ENCODE results near the gene HOXB6. TPM values are rescaled to one million over a fixed set of nuclear protein-coding genes. Genes with fewer than 3 reads are reported as not detected.

Gene HOXB6
- total RNA-seq, 4 donors from 2014 or later, result 0.54 to 4.2 (median 1.3) TPM

GRCh38 chr17:48613862-48614694 is 9.3 kb upstream of the HOXB6 start:
- intact Hi-C loops (cut with DNase I), result loop anchor here (10.0 kb wide), 1 partner anchor 279 kb away; no protein-coding TSS in a partner anchor
- 6 to 9% methylated on average over 27 to 37 of the region's 55 CpGs for WGBS, 2 donors
- H3K4me1 ChIP-seq, result peaks cover 13 to 41% of the 10 kb centered on the region in 2 donors
- TF ChIP-seq, protein P1, sequence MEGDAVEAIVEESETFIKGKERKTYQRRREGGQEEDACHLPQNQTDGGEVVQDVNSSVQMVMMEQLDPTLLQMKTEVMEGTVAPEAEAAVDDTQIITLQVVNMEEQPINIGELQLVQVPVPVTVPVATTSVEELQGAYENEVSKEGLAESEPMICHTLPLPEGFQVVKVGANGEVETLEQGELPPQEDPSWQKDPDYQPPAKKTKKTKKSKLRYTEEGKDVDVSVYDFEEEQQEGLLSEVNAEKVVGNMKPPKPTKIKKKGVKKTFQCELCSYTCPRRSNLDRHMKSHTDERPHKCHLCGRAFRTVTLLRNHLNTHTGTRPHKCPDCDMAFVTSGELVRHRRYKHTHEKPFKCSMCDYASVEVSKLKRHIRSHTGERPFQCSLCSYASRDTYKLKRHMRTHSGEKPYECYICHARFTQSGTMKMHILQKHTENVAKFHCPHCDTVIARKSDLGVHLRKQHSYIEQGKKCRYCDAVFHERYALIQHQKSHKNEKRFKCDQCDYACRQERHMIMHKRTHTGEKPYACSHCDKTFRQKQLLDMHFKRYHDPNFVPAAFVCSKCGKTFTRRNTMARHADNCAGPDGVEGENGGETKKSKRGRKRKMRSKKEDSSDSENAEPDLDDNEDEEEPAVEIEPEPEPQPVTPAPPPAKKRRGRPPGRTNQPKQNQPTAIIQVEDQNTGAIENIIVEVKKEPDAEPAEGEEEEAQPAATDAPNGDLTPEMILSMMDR (IDR thresholded peaks at IDR 0.05), result no peak
- no peak for TF ChIP-seq POLR2A (IDR thresholded peaks at IDR 0.05)
- H3K27me3 ChIP-seq, result peaks cover 92% of the 10 kb centered on the region
- no peaks in the 10 kb centered on the region for H3K36me3 ChIP-seq
- no peak overlapping the region for H3K27ac ChIP-seq
- H3K9me3 ChIP-seq, result no peaks in the 10 kb centered on the region
- H3K4me3 ChIP-seq (replicated peaks in 1 of 3), result no peak overlapping the region
- DNase-seq, result no peak

DNA sequence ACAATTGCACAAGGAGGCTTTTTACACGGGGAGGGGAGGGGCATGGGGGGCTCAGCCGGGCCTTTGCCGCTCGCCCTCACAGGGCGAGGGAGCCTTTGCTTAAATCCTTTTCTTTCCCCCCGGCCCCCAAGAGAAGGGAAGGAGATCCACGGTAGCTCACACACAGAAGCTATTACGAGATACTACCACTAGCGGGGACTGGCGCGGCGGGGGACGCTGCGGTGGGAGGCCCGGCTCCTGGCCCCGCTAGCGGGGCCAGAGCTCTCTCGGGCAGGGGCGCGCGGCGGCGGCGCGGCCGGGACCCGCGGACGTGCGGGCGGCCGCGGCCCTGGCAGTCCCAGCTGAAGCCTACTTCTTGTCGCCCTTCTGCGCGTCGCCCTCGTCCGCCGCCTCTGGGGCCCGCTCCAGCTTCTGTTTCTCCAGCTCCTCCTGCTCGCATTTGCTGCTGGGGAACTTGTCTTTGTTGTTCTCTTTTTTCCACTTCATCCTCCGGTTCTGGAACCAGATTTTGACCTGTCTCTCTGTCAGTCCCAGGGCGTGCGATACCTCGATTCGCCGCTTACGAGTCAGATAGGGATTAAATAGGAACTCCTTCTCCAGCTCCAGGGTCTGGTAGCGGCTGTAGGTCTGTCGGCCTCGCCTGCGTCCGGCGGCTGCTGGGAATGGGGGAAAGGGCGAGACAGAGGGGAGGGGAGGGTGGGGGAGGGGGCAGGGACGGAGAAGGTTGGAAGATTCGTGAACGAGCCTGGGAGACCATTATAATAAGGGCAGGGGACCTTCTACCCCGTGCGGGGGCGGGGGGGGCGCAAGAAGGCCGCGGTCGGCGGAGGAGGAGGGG is 8.3 kb upstream of the HOXB6 start:
- H3K27ac ChIP-seq, result no peak overlapping the region
- TF ChIP-seq POLR2A (IDR thresholded peaks at IDR 0.05), result no peak
- TF ChIP-seq, protein P1 (IDR thresholded peaks at IDR 0.05), result peak in 1 of 6 experiments; percentile 30
- intact Hi-C loops (cut with DNase I), result loop anchor here (10.0 kb wide), 1 partner anchor 278 kb away; no protein-coding TSS in a partner anchor
- H3K36me3 ChIP-seq, result no peaks in the 10 kb centered on the region
- WGBS, 2 donors, result 3 to 6% methylated on average over 62 to 65 of the region's 67 CpGs
- no peak for DNase-seq
- no peak overlapping the region for H3K4me3 ChIP-seq (replicated peaks in 1 of 3)
- H3K4me1 ChIP-seq, result peaks cover 13 to 41% of the 10 kb centered on the region in 2 donors
- peaks cover 83% of the 10 kb centered on the region for H3K27me3 ChIP-seq
- H3K9me3 ChIP-seq, result no peaks in the 10 kb centered on the region

DNA sequence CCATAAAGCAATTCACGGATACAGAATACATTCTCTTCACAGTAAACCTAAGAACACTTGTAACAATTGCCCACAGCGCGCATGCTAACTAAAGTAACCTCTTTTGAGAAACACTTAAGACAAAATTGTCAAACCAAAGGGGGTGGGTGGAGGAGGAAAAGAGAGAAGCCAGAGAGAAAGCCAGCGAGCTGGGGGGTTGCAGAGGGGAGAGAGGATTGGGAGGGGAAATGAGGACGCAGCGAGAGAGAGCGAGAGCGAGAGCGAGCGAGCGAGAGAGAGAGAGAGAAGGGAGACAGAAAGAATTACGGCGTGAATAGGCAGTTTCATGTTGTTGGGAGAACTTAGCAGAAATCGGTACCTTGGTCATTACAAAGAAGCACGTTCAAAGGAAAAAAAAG is 7.7 kb upstream of the HOXB6 start:
- Histone ChIP-seq H3K36me3 (no peaks in the 10 kb centered on the region), H3K27ac (no peak overlapping the region), H3K9me3 (no peaks in the 10 kb centered on the region), H3K27me3 (peaks cover 77% of the 10 kb centered on the region), H3K4me3 (replicated peaks in 1 of 3) (no peak overlapping the region), H3K4me1 (peaks cover 13 to 41% of the 10 kb centered on the region in 2 donors)
- no peak for TF ChIP-seq POLR2A (IDR thresholded peaks at IDR 0.05)
- TF ChIP-seq, protein P1 (IDR thresholded peaks at IDR 0.05), result no peak
- intact Hi-C loops (cut with DNase I), result loop anchor here (10.0 kb wide), 1 partner anchor 278 kb away; no protein-coding TSS in a partner anchor
- no peak for DNase-seq
- 5% methylated on average over 15 of the region's 15 CpGs for WGBS, 2 donors

GRCh38 chr17:48611681-48612455 is 7.1 kb upstream of the HOXB6 start:
- H3K4me3 ChIP-seq (replicated peaks in 1 of 3), result no peak overlapping the region
- no peaks in the 10 kb centered on the region for H3K36me3 ChIP-seq
- H3K4me1 ChIP-seq, result peaks cover 13 to 41% of the 10 kb centered on the region in 2 donors
- DNase-seq, result peak in 1 of 2 donors; percentile 22
- 6 to 7% methylated on average over 27 to 31 of the region's 36 CpGs for WGBS, 2 donors
- TF ChIP-seq, protein P1 (IDR thresholded peaks at IDR 0.05), result no peak
- TF ChIP-seq POLR2A (IDR thresholded peaks at IDR 0.05), result no peak
- intact Hi-C loops (cut with DNase I), result loop anchor here (10.0 kb wide), 1 partner anchor 277 kb away; no protein-coding TSS in a partner anchor
- H3K27me3 ChIP-seq, result peaks cover 74% of the 10 kb centered on the region
- no peaks in the 10 kb centered on the region for H3K9me3 ChIP-seq
- H3K27ac ChIP-seq, result no peak overlapping the region

All from thyroid gland (tissue), 4 donors.